Liver (tissue), 9 donors: ENCODE measurements around the gene DPP6. TPM values are rescaled to one million over a fixed set of nuclear protein-coding genes. Genes with fewer than 3 reads are reported as not detected.

Experiments
- DNase-seq: peaks from one replicate; pipeline ENCODE4 v3.0.0-alpha.2; 2017; ENCODE audit warnings: low spot score
- H3K27ac ChIP-seq, 2 donors: one replicate each; pipeline ENCODE4 v1.7.0; 2013; ENCODE audit warnings: inconsistent platforms in 2 of 2, low read length in 2 of 2, control low read depth in 1 of 2, low read depth in 1 of 2, mild to moderate bottlenecking in 1 of 2
- H3K27me3 ChIP-seq, 4 donors: one replicate each; pipeline versions ENCODE4 v1.6.1 to v1.7.0; 2013; ENCODE audit warnings: low read length in 3 of 4, inconsistent platforms in 1 of 4, mild to moderate bottlenecking in 1 of 4, moderate library complexity in 1 of 4; ENCODE audit not compliant: control insufficient read depth in 4 of 4, insufficient read depth in 4 of 4
- H3K36me3 ChIP-seq, 4 donors: one replicate each; pipeline versions ENCODE4 v1.6.1 to v1.7.0; 2013; ENCODE audit warnings: low read length in 3 of 4, mild to moderate bottlenecking in 3 of 4, low read depth in 1 of 4, moderate library complexity in 1 of 4; ENCODE audit not compliant: control insufficient read depth in 4 of 4, insufficient read depth in 3 of 4
- H3K4me1 ChIP-seq, 4 donors: one replicate each; pipeline versions ENCODE4 v1.6.1 to v1.7.0; 2013; ENCODE audit warnings: low read length in 3 of 4, mild to moderate bottlenecking in 3 of 4, moderate library complexity in 1 of 4; ENCODE audit not compliant: control insufficient read depth in 4 of 4, insufficient read depth in 4 of 4
- H3K4me3 ChIP-seq, 3 donors: one replicate each; pipeline versions ENCODE4 v1.6.1 to v1.7.0; 2013; ENCODE audit warnings: low read length in 3 of 3, control low read depth in 1 of 3, low read depth in 1 of 3, mild to moderate bottlenecking in 1 of 3
- H3K9ac ChIP-seq, 2 donors: one replicate each; pipeline ENCODE4 v1.7.0; 2013; ENCODE audit warnings: low read length in 2 of 2, mild to moderate bottlenecking in 2 of 2, moderate library complexity in 2 of 2, control low read depth in 1 of 2, low read depth in 1 of 2
- H3K9me3 ChIP-seq, 4 donors: one replicate each; pipeline versions ENCODE4 v1.6.1 to v1.7.0; 2013; ENCODE audit warnings: low read length in 3 of 4; ENCODE audit not compliant: control insufficient read depth in 4 of 4
- ATF3 ChIP-seq: IDR thresholded peaks from 2 replicates; pipeline ENCODE4 v1.6.1; 2016; ENCODE audit warnings: antibody characterized with exemption
- CTCF ChIP-seq: fragments of 150-350 bp; IDR thresholded peaks from 2 replicates; pipeline ENCODE4 v1.5.1; 2017; ENCODE audit warnings: improper control_type of control experiment, low read depth, low read length; ENCODE audit not compliant: missing input control
- EGR1 ChIP-seq, 2 donors: IDR thresholded peaks; 2 replicates each; pipeline ENCODE4 v1.6.1; 2016 to 2018; ENCODE audit warnings: antibody characterized with exemption in 2 of 2, low read depth in 2 of 2
- FOXA1 ChIP-seq: IDR thresholded peaks from 2 replicates; pipeline ENCODE4 v1.6.1; 2016; ENCODE audit warnings: antibody characterized with exemption
- FOXA2 ChIP-seq: IDR thresholded peaks from 2 replicates; pipeline ENCODE4 v1.6.1; 2016; ENCODE audit warnings: antibody characterized with exemption
- HNF4G ChIP-seq: IDR thresholded peaks from 2 replicates; pipeline ENCODE4 v1.6.1; 2016; ENCODE audit warnings: antibody characterized with exemption
- JUND ChIP-seq, 2 donors: IDR thresholded peaks; 2 replicates each; pipeline ENCODE4 v1.6.1; 2016; ENCODE audit warnings: antibody characterized with exemption in 2 of 2
- NR2F2 ChIP-seq: IDR thresholded peaks from 2 replicates; pipeline ENCODE4 v1.6.1; 2016; ENCODE audit warnings: antibody characterized with exemption
- RAD21 ChIP-seq, 2 donors: IDR thresholded peaks; 2 replicates each; pipeline ENCODE4 v1.6.1; 2016; ENCODE audit warnings: antibody characterized with exemption in 2 of 2, mild to moderate bottlenecking in 2 of 2
- RXRA ChIP-seq, 2 donors: IDR thresholded peaks; 2 replicates each; pipeline ENCODE4 v1.6.1; 2017 to 2018; ENCODE audit warnings: antibody characterized with exemption in 2 of 2, mild to moderate bottlenecking in 1 of 2
- SP1 ChIP-seq: IDR thresholded peaks from 2 replicates; pipeline ENCODE4 v1.6.1; 2018; ENCODE audit warnings: antibody characterized with exemption, mild to moderate bottlenecking
- YY1 ChIP-seq: IDR thresholded peaks from 2 replicates; pipeline ENCODE4 v1.6.1; 2016; ENCODE audit warnings: antibody characterized with exemption, mild to moderate bottlenecking
- WGBS: extraction: QIAGEN DNeasy Blood & Tissue Kit; methylation state at CpG from one replicate; pipeline ENCODE4 v1.1.7; 2013; 5-methylcytosine and 5-hydroxymethylcytosine counted together
- polyA plus RNA-seq, 2 donors: library from polyadenylated mRNA; stranded (reverse) in 1 of 2; unstranded in 1 of 2; fragments of 200-250 nt in 1 of 2; fragments of >200 nt in 1 of 2; fragmentation: Nextera tagmentation in 1 of 2; extraction: Ambion mirVana in 1 of 2; gene quantifications; one replicate each; pipeline versions ENCODE4 v1.2.1 to v1.2.3, GENCODE V29; 2013 to 2015
- total RNA-seq, 2 donors: library from RNA; depleted of rRNA; stranded (reverse); fragments of >200 nt; gene quantifications; one replicate each; pipeline ENCODE4 v1.2.3, GENCODE V29; 2014
- TF ChIP-seq, protein P1 (sequence below): IDR thresholded peaks from 2 replicates; pipeline ENCODE4 v1.6.1; 2016; ENCODE audit warnings: antibody characterized with exemption
- TF ChIP-seq, protein P2 (sequence below): IDR thresholded peaks from 2 replicates; pipeline ENCODE4 v1.6.1; 2016; ENCODE audit warnings: antibody characterized with exemption
- donor health status: healthy.
- donor health status: healthy.
- donor health status: healthy.
- donor health status: healthy.
- donor health status: healthy.

The DPP6 gene
- total and polyA plus RNA-seq, 4 donors: 0.01 TPM; not detected in 3

DNA sequence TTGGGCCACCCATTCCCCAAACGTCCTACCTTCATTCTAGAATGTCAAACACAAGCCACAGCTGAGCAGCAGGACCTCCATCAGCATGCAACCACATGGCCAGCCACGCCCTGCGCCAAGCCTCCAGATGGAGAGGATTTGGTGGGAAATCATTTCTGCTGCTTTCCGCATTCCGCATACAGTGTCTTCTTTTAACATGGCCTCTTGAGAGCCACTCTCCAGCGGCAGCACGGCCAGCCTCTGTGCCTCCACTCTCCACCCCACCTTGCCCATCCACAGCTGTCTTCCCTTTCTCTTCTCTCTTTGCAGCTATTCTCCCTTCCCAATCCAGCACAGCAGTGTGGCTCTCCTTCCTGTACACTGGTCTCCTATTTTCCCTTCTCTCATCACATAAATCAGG lies 561.6 kb downstream of the DPP6 start:
- 83% methylated on average over 7 of the region's 7 CpGs for WGBS
- peaks cover 0 to 4% (median 0%) of the 10 kb centered on the region in 4 donors for H3K9me3 ChIP-seq
- no peak overlapping the region for H3K4me3 ChIP-seq
- no peaks in the 10 kb centered on the region for H3K4me1 ChIP-seq
- no peak for DNase-seq
- peaks cover 0 to 2% (median 0%) of the 10 kb centered on the region in 4 donors for H3K27me3 ChIP-seq
- TF ChIP-seq FOXA1 (no peak), RAD21 (IDR thresholded peaks at IDR 0.05) (no peak), HNF4G (no peak), NR2F2 (no peak)
- TF ChIP-seq, protein P1, sequence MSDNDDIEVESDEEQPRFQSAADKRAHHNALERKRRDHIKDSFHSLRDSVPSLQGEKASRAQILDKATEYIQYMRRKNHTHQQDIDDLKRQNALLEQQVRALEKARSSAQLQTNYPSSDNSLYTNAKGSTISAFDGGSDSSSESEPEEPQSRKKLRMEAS: no peak
- H3K36me3 ChIP-seq: no peaks in the 10 kb centered on the region
- no peak overlapping the region for H3K27ac ChIP-seq
- H3K9ac ChIP-seq: no peak overlapping the region

DNA sequence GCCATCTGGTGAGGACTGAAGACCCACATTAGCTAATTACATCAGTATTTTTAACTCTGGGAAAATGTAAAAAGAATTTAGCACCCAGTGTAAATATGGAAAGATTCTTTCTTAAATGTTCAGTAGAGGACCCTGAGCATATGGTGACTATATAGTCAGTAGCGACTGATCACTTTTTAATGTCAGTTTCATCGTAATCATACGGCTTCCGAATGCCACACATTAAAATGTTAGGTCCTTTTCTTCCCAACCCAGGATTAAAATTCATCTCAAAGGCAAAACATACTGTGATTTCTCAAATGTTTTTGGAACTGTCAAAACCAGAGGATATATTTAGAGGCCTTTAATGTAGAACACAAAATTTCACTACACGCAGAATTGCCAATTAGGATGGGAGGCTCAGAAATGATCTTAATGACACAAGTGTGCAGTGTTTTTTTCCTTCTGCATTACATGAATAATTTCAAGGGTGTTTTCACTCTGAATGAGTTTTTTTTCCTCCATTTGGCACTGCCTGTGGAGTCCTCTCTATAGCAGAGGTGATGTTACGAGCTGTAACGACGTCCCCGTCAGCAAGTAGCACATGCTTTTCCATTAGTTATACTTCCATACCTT lies 568.0 kb downstream of the DPP6 start:
- H3K4me1 ChIP-seq: no peaks in the 10 kb centered on the region
- H3K27ac ChIP-seq: no peak overlapping the region
- no peaks in the 10 kb centered on the region for H3K9me3 ChIP-seq
- DNase-seq: no peak
- H3K27me3 ChIP-seq: no peaks in the 10 kb centered on the region
- TF ChIP-seq, protein P2, sequence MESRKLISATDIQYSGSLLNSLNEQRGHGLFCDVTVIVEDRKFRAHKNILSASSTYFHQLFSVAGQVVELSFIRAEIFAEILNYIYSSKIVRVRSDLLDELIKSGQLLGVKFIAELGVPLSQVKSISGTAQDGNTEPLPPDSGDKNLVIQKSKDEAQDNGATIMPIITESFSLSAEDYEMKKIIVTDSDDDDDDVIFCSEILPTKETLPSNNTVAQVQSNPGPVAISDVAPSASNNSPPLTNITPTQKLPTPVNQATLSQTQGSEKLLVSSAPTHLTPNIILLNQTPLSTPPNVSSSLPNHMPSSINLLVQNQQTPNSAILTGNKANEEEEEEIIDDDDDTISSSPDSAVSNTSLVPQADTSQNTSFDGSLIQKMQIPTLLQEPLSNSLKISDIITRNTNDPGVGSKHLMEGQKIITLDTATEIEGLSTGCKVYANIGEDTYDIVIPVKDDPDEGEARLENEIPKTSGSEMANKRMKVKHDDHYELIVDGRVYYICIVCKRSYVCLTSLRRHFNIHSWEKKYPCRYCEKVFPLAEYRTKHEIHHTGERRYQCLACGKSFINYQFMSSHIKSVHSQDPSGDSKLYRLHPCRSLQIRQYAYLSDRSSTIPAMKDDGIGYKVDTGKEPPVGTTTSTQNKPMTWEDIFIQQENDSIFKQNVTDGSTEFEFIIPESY: no peak
- TF ChIP-seq ATF3: no peak
- TF ChIP-seq FOXA1: no peak
- TF ChIP-seq HNF4G: no peak
- WGBS: 94% methylated on average over 9 of the region's 9 CpGs
- H3K4me3 ChIP-seq: no peak overlapping the region
- no peaks in the 10 kb centered on the region for H3K36me3 ChIP-seq
- no peak overlapping the region for H3K9ac ChIP-seq

GRCh38 chr7:154623399-154623798 lies 571.2 kb downstream of the DPP6 start:
- DNase-seq: no peak
- TF ChIP-seq, protein P1: no peak
- no peak for TF ChIP-seq RXRA (IDR thresholded peaks at IDR 0.05)
- no peak for TF ChIP-seq FOXA2
- TF ChIP-seq SP1: no peak
- Histone ChIP-seq H3K9ac (no peak overlapping the region), H3K9me3 (no peaks in the 10 kb centered on the region), H3K27me3 (peaks cover 0 to 3% (median 0%) of the 10 kb centered on the region in 4 donors), H3K4me1 (no peaks in the 10 kb centered on the region), H3K4me3 (no peak overlapping the region), H3K27ac (no peak overlapping the region), H3K36me3 (no peaks in the 10 kb centered on the region)
- 81% methylated on average over 22 of the region's 22 CpGs for WGBS

GRCh38 chr7:154627646-154628290 lies 575.6 kb downstream of the DPP6 start:
- H3K9me3 ChIP-seq: no peaks in the 10 kb centered on the region
- TF ChIP-seq EGR1 (IDR thresholded peaks at IDR 0.05; ENCODE audit: low read depth in 2 of 2): no peak
- no peak for TF ChIP-seq CTCF
- TF ChIP-seq RXRA (IDR thresholded peaks at IDR 0.05): no peak
- no peak for TF ChIP-seq JUND (IDR thresholded peaks at IDR 0.05)
- TF ChIP-seq YY1: no peak
- no peak for TF ChIP-seq NR2F2
- TF ChIP-seq SP1: no peak
- DNase-seq: no peak
- no peak overlapping the region for H3K27ac ChIP-seq
- H3K36me3 ChIP-seq: no peaks in the 10 kb centered on the region
- WGBS: 75% methylated on average over 5 of the region's 5 CpGs
- H3K4me3 ChIP-seq: no peak overlapping the region
- no peak overlapping the region for H3K9ac ChIP-seq
- H3K27me3 ChIP-seq: peaks cover 0 to 3% (median 0%) of the 10 kb centered on the region in 4 donors
- H3K4me1 ChIP-seq: no peaks in the 10 kb centered on the region
